SK-N-MC (cell line): Measurements from ENCODE around the gene PHYH.

ENCODE experiments used
- EZH2 ChIP-seq: fragments of 200-600 bp; sonication (generic); IDR thresholded peaks from one replicate; pipeline ENCODE4 v1.6.1; 2017; ENCODE audit warnings: antibody characterized with exemption
- FOXP2 ChIP-seq: optimal IDR thresholded peaks from 2 replicates; pipeline ENCODE3; 2011; ENCODE audit warnings: mild to moderate bottlenecking, moderate library complexity; ENCODE audit not compliant: insufficient read depth; ENCODE audit errors: extremely low read length, control extremely low read depth
- POLR2AphosphoS5 ChIP-seq: IDR thresholded peaks from 2 replicates; pipeline ENCODE4 v1.6.1; 2012; ENCODE audit warnings: mild to moderate bottlenecking, low read depth, low read length, borderline replicate concordance

DNA sequence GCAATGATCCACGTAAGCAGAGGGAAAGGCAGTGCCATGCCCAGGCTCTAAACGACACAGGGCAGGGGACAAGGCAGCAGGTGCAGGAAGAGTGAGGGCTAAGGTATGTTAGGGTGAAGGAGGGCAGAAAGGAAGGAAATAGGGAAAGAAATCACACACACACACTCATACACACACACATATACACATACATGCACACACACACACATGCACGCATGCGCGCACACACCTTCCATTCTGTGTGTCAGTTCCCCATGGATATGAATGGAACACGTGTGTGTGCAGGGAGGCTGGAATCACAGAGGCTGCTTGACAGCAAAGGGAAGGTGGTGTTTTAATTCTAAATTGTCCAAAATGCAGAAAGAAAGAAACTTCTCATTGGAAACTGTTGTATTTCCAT is 6.2 kb upstream of the PHYH start:
- TF ChIP-seq FOXP2 (no peak), POLR2AphosphoS5 (no peak), EZH2 (no peak)
